ENCODE measurements around the gene EFNA1. TPM values are rescaled to one million over a fixed set of nuclear protein-coding genes. Genes with fewer than 3 reads are reported as not detected.

Gene EFNA1
- polyA plus RNA-seq, 1 donor, result 20.6 TPM

GRCh38 chr1:155124503-155125463, 2.9 kb upstream of the EFNA1 start:
- no peak for DNase-seq (ENCODE audit: low read depth)

- no peak for DNase-seq (ENCODE audit: low read depth)
These were observed 2.1 kb upstream of the EFNA1 start for GRCh38 chr1:155125511-155125945.

GRCh38 chr1:155125946-155126555, 1.6 kb upstream of the EFNA1 start:
- DNase-seq (ENCODE audit: low read depth), result no peak

- no peak for DNase-seq (ENCODE audit: low read depth)
These were observed 1.0 kb upstream of the EFNA1 start for GRCh38 chr1:155126556-155127104.

GRCh38 chr1:155127967-155128754, 485 bp downstream of the EFNA1 start:
- DNase-seq (ENCODE audit: low read depth), result no peak

- DNase-seq (ENCODE audit: low read depth), result no peak
These were observed 1.2 kb downstream of the EFNA1 start for GRCh38 chr1:155128755-155129473.

GRCh38 chr1:155130272-155131006, 2.8 kb downstream of the EFNA1 start:
- DNase-seq (ENCODE audit: low read depth), result no peak

- DNase-seq (ENCODE audit: low read depth), result no peak
These were observed 3.6 kb downstream of the EFNA1 start for GRCh38 chr1:155131285-155131684.

- DNase-seq (ENCODE audit: low read depth), result no peak
These were observed 4.2 kb downstream of the EFNA1 start for GRCh38 chr1:155131856-155132255.

- no peak for DNase-seq (ENCODE audit: low read depth)
These were observed 6.2 kb downstream of the EFNA1 start for GRCh38 chr1:155133799-155134281.

GRCh38 chr1:155134322-155134721, 6.6 kb downstream of the EFNA1 start:
- no peak for DNase-seq (ENCODE audit: low read depth)

GRCh38 chr1:155134880-155135414, 7.3 kb downstream of the EFNA1 start:
- DNase-seq (ENCODE audit: low read depth), result peak; percentile 72

- DNase-seq (ENCODE audit: low read depth), result peak; percentile 78
These were observed 7.8 kb downstream of the EFNA1 start, which contains the start of gene SLC50A1 for GRCh38 chr1:155135415-155136028. SLC50A1 (plus strand) TSS chr1:155135852; CDS start chr1:155135912, 60 bp downstream.

- no peak for DNase-seq (ENCODE audit: low read depth)
These were observed 9.1 kb downstream of the EFNA1 start for GRCh38 chr1:155136748-155137147.

- no peak for DNase-seq (ENCODE audit: low read depth)
These were observed 9.7 kb downstream of the EFNA1 start for GRCh38 chr1:155137154-155137949.

- peak; percentile 62 for DNase-seq (ENCODE audit: low read depth)
These were observed 12.4 kb downstream of the EFNA1 start, which contains the start of gene DPM3 for GRCh38 chr1:155139895-155140629. DPM3 (minus strand) TSS chr1:155140531; CDS start chr1:155140240, 291 bp downstream.

GRCh38 chr1:155140630-155140953, 12.9 kb downstream of the EFNA1 start:
- DNase-seq (ENCODE audit: low read depth), result no peak

- no peak for DNase-seq (ENCODE audit: low read depth)
These were observed 14.1 kb downstream of the EFNA1 start for GRCh38 chr1:155141749-155142148.

Measured in forelimb muscle (tissue), 1 donor.